Nephron (organoid): ENCODE results near the gene PHOSPHO1.
"Not testable (repeated sequence)": the region's sequence is repeated elsewhere in the genome, so short reads cannot be mapped to it uniquely, and the experiment has no call there.

ENCODE experiments used
- H3K27ac Mint-ChIP-seq, 3 experiments: 2 replicates each; pipeline ENCODE4 v1.8.0; 2020; ENCODE audit warnings: mixed read lengths in 3 of 3, mild to moderate bottlenecking in 2 of 3, moderate library complexity in 1 of 3
- H3K27me3 Mint-ChIP-seq: 2 replicates; pipeline ENCODE4 v1.8.0; 2021; ENCODE audit warnings: low read depth, mild to moderate bottlenecking, moderate library complexity, mixed read lengths
- H3K36me3 Mint-ChIP-seq: 2 replicates; pipeline ENCODE4 v1.8.0; 2020; ENCODE audit warnings: low read depth, mixed read lengths
- H3K4me1 Mint-ChIP-seq: 2 replicates; pipeline ENCODE4 v1.8.0; 2020; ENCODE audit warnings: mixed read lengths
- H3K4me3 Mint-ChIP-seq, 3 experiments: 2 replicates each; pipeline ENCODE4 v1.8.0; 2020; ENCODE audit warnings: mild to moderate bottlenecking in 3 of 3, mixed read lengths in 3 of 3, moderate library complexity in 2 of 3
- H3K9me3 Mint-ChIP-seq: 2 replicates; pipeline ENCODE4 v1.8.0; 2020; ENCODE audit warnings: mixed read lengths
- TF ChIP-seq, protein P1 (sequence below), 3 experiments: fragments of 200-600 bp; sonication (generic); IDR thresholded peaks; one replicate each; pipeline ENCODE4 v1.5.0; 2021; ENCODE audit warnings: antibody characterized with exemption in 3 of 3; ENCODE audit not compliant: unreplicated experiment in 3 of 3

PHOSPHO1 gene

DNA sequence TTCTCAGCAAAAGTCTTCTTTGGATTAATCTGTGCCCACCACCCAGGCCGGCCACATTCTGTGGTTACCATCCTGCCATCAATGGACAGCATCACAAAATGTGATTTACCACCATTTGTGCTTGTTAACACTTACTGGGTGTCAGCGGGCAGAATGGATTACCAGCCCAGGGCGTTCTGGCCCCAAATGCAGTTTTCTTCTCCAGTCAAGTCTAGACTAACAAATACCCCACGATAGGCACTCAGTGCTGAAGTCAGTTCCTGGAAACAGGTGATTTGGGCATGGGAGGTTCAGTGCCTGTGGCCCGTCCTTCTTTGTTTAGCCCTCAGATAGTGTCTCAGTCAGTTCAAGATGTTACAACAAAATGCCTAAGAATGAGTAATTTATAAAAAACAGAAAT is 38.8 kb upstream of the PHOSPHO1 start:
- no peak overlapping the region for H3K4me3 Mint-ChIP-seq
- H3K27ac Mint-ChIP-seq: no peak overlapping the region
- H3K27me3 Mint-ChIP-seq: peaks cover 4% of the 10 kb centered on the region
- no peaks in the 10 kb centered on the region for H3K4me1 Mint-ChIP-seq
- no peaks in the 10 kb centered on the region for H3K36me3 Mint-ChIP-seq
- H3K9me3 Mint-ChIP-seq: no peaks in the 10 kb centered on the region
- TF ChIP-seq, protein P1, sequence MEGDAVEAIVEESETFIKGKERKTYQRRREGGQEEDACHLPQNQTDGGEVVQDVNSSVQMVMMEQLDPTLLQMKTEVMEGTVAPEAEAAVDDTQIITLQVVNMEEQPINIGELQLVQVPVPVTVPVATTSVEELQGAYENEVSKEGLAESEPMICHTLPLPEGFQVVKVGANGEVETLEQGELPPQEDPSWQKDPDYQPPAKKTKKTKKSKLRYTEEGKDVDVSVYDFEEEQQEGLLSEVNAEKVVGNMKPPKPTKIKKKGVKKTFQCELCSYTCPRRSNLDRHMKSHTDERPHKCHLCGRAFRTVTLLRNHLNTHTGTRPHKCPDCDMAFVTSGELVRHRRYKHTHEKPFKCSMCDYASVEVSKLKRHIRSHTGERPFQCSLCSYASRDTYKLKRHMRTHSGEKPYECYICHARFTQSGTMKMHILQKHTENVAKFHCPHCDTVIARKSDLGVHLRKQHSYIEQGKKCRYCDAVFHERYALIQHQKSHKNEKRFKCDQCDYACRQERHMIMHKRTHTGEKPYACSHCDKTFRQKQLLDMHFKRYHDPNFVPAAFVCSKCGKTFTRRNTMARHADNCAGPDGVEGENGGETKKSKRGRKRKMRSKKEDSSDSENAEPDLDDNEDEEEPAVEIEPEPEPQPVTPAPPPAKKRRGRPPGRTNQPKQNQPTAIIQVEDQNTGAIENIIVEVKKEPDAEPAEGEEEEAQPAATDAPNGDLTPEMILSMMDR (IDR thresholded peaks at IDR 0.05; ENCODE audit: unreplicated experiment in 3 of 3): no peak

GRCh38 chr17:49267912-49268311 is 37.3 kb upstream of the PHOSPHO1 start:
- TF ChIP-seq, protein P1 (IDR thresholded peaks at IDR 0.05; ENCODE audit: unreplicated experiment in 3 of 3): no peak
- H3K4me1 Mint-ChIP-seq: no peaks in the 10 kb centered on the region
- no peak overlapping the region for H3K27ac Mint-ChIP-seq
- H3K4me3 Mint-ChIP-seq: no peak overlapping the region
- no peaks in the 10 kb centered on the region for H3K9me3 Mint-ChIP-seq
- no peaks in the 10 kb centered on the region for H3K36me3 Mint-ChIP-seq
- H3K27me3 Mint-ChIP-seq: peaks cover 4% of the 10 kb centered on the region

- Mint-ChIP-seq H3K9me3 (no peaks in the 10 kb centered on the region), H3K36me3 (no peaks in the 10 kb centered on the region), H3K27ac (no peak overlapping the region), H3K4me1 (peaks cover 2% of the 10 kb centered on the region), H3K4me3 (no peak overlapping the region), H3K27me3 (peaks cover 7% of the 10 kb centered on the region)
- TF ChIP-seq, protein P1 (IDR thresholded peaks at IDR 0.05; ENCODE audit: unreplicated experiment in 3 of 3): no peak
These were observed 35.6 kb upstream of the PHOSPHO1 start for GRCh38 chr17:49266233-49266632.

DNA sequence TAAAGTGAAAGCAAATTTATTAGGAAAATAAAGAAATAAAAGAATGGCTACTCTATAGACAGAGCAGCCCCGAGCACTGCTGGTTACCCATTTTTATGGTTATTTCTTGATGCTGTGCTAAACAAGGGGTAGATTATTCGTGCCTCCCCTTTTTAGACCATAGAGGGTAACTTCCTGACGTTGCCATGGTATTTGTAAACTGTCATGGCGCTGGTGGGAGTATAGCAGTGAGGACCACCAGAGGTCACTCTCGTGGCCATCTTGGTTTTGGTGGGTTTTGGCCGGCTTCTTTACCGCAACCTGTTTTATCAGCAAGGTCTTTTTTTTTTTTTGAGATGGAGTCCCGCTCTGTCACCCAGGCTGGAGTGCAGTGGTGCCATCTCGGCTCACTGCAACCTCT is 31.0 kb upstream of the PHOSPHO1 start:
- H3K27me3 Mint-ChIP-seq: peaks cover 11% of the 10 kb centered on the region
- H3K9me3 Mint-ChIP-seq, H3K4me1 Mint-ChIP-seq, H3K36me3 Mint-ChIP-seq: not testable (repeated sequence)
- peak overlapping the region; percentile 80 to 82 (median 81) for H3K4me3 Mint-ChIP-seq
- peak overlapping the region in 1 of 3 experiments; percentile 24 for H3K27ac Mint-ChIP-seq

- Mint-ChIP-seq H3K9me3 (no peaks in the 10 kb centered on the region), H3K36me3 (no peaks in the 10 kb centered on the region), H3K4me1 (peaks cover 4% of the 10 kb centered on the region), H3K27me3 (peaks cover 11% of the 10 kb centered on the region), H3K4me3 (peak overlapping the region; percentile 80 to 82 (median 81)), H3K27ac (peak overlapping the region; percentile 24 to 66 (median 64))
- TF ChIP-seq, protein P1 (IDR thresholded peaks at IDR 0.05; ENCODE audit: unreplicated experiment in 3 of 3): no peak
These were observed 30.3 kb upstream of the PHOSPHO1 start for GRCh38 chr17:49260817-49261291.

- H3K36me3 Mint-ChIP-seq: no peaks in the 10 kb centered on the region
- TF ChIP-seq, protein P1 (IDR thresholded peaks at IDR 0.05; ENCODE audit: unreplicated experiment in 3 of 3): no peak
- H3K4me1 Mint-ChIP-seq: peaks cover 4% of the 10 kb centered on the region
- no peaks in the 10 kb centered on the region for H3K9me3 Mint-ChIP-seq
- peak overlapping the region; percentile 80 to 82 (median 81) for H3K4me3 Mint-ChIP-seq
- H3K27me3 Mint-ChIP-seq: peaks cover 16% of the 10 kb centered on the region
- H3K27ac Mint-ChIP-seq: peak overlapping the region; percentile 24 to 66 (median 64)
These were observed 29.6 kb upstream of the PHOSPHO1 start for GRCh38 chr17:49260011-49260816.
